HepG2 (cell line): ENCODE data around the gene PTK7. TPM values are rescaled to one million over a fixed set of nuclear protein-coding genes. Genes with fewer than 3 reads are reported as not detected.
A peak's percentile ranks its signal among the peaks of the same experiment; 100 is the strongest.

Experiments
- ATRX ChIP-seq: sonication (generic); formaldehyde crosslinking; IDR thresholded peaks from 2 replicates; pipeline ENCODE4 v1.4.0; 2020; ENCODE audit warnings: missing genetic modification reagents, borderline replicate concordance
- CBX5 ChIP-seq: sonication (generic); formaldehyde crosslinking; IDR thresholded peaks from 2 replicates; pipeline ENCODE4 v1.4.0; 2020; ENCODE audit warnings: missing genetic modification reagents, borderline replicate concordance
- CHD2 ChIP-seq: IDR thresholded peaks from 2 replicates; pipeline ENCODE4 v1.6.1; 2011; ENCODE audit warnings: low read depth, low read length, improper control_type of control experiment
- DBP ChIP-seq: sonication (generic); formaldehyde crosslinking; IDR thresholded peaks from 2 replicates; pipeline ENCODE4 v1.4.0; 2020; ENCODE audit warnings: missing genetic modification reagents; ENCODE audit errors: not compliant biosample characterization
- GABPA ChIP-seq, 2 experiments: IDR thresholded peaks; 2 replicates each; pipeline ENCODE4 v1.6.1; 2011 to 2016; ENCODE audit warnings: low read depth in 2 of 2, low read length in 1 of 2, missing biosample characterization in 1 of 2, missing genetic modification characterization in 1 of 2
- HNRNPK ChIP-seq: fragments of 200-400 bp; formaldehyde crosslinking; IDR thresholded peaks from 2 replicates; pipeline ENCODE4 v1.6.1; 2018; ENCODE audit warnings: low read length, low read depth, moderate library complexity, mild to moderate bottlenecking; ENCODE audit not compliant: poor library complexity, severe bottlenecking
- ISL2 ChIP-seq: sonication (generic); formaldehyde crosslinking; IDR thresholded peaks from 2 replicates; pipeline ENCODE4 v1.5.0; 2020; ENCODE audit warnings: missing genetic modification reagents
- MIXL1 ChIP-seq: IDR thresholded peaks from 2 replicates; pipeline ENCODE4 v1.6.1; 2016
- MXD4 ChIP-seq: IDR thresholded peaks from 2 replicates; pipeline ENCODE4 v1.6.1; 2016; ENCODE audit warnings: mild to moderate bottlenecking, missing biosample characterization, missing genetic modification reagents
- MYPOP ChIP-seq: sonication (generic); formaldehyde crosslinking; IDR thresholded peaks from 2 replicates; pipeline ENCODE4 v1.8.1; 2023; ENCODE audit warnings: mild to moderate bottlenecking, moderate library complexity, missing genetic modification reagents
- NFKB2 ChIP-seq: sonication (generic); formaldehyde crosslinking; IDR thresholded peaks from 2 replicates; pipeline ENCODE4 v1.4.0; 2020; ENCODE audit warnings: missing genetic modification reagents, borderline replicate concordance
- NFKBIZ ChIP-seq: IDR thresholded peaks from 2 replicates; pipeline ENCODE4 v1.6.1; 2018; ENCODE audit warnings: missing genetic modification reagents, missing compliant biosample characterization
- PATZ1 ChIP-seq: sonication (generic); formaldehyde crosslinking; IDR thresholded peaks from 2 replicates; pipeline ENCODE4 v1.4.0; 2020; ENCODE audit warnings: missing genetic modification reagents
- PHF8 ChIP-seq: sonication (generic); formaldehyde crosslinking; IDR thresholded peaks from 2 replicates; pipeline ENCODE4 v1.5.0; 2020; ENCODE audit warnings: missing genetic modification reagents
- SP4 ChIP-seq: sonication (generic); formaldehyde crosslinking; IDR thresholded peaks from 2 replicates; pipeline ENCODE4 v1.8.1; 2023; ENCODE audit warnings: mild to moderate bottlenecking, missing genetic modification reagents
- SRF ChIP-seq: IDR thresholded peaks from 2 replicates; pipeline ENCODE4 v1.6.1; 2011; ENCODE audit warnings: mild to moderate bottlenecking, low read depth, low read length, moderate library complexity
- THAP11 ChIP-seq: IDR thresholded peaks from 2 replicates; pipeline ENCODE4 v1.6.1; 2016; ENCODE audit warnings: missing biosample characterization, missing genetic modification reagents
- TIGD3 ChIP-seq: sonication (generic); formaldehyde crosslinking; IDR thresholded peaks from 2 replicates; pipeline ENCODE4 v1.5.1; 2020; ENCODE audit warnings: mild to moderate bottlenecking, missing genetic modification reagents, borderline replicate concordance
- ZNF232 ChIP-seq: sonication (generic); formaldehyde crosslinking; IDR thresholded peaks from 2 replicates; pipeline ENCODE4 v1.4.0; 2020; ENCODE audit warnings: missing genetic modification reagents, borderline replicate concordance
- ZNF24 ChIP-seq: fragments of 450-650 bp; IDR thresholded peaks from 2 replicates; pipeline ENCODE4 v1.6.1; 2017; ENCODE audit warnings: antibody characterized with exemption, mild to moderate bottlenecking
- ZNF607 ChIP-seq: sonication (generic); formaldehyde crosslinking; IDR thresholded peaks from 2 replicates; pipeline ENCODE4 v1.5.1; 2020; ENCODE audit warnings: missing genetic modification reagents, mild to moderate bottlenecking, borderline replicate concordance
- ZNF7 ChIP-seq: IDR thresholded peaks from 2 replicates; pipeline ENCODE4 v1.6.1; 2016; ENCODE audit warnings: missing biosample characterization, missing genetic modification reagents
- ZNF749 ChIP-seq: sonication (generic); formaldehyde crosslinking; IDR thresholded peaks from 2 replicates; pipeline ENCODE4 v1.8.0; 2022; ENCODE audit warnings: mild to moderate bottlenecking, missing genetic modification reagents, moderate library complexity, borderline replicate concordance
- ZNF878 ChIP-seq: sonication (generic); formaldehyde crosslinking; IDR thresholded peaks from 2 replicates; pipeline ENCODE4 v1.8.1; 2023; ENCODE audit warnings: mild to moderate bottlenecking, missing genetic modification reagents, moderate library complexity
- ZSCAN22 ChIP-seq: sonication (generic); formaldehyde crosslinking; IDR thresholded peaks from 2 replicates; pipeline ENCODE4 v1.4.0; 2020; ENCODE audit warnings: mild to moderate bottlenecking, missing genetic modification reagents
- polyA plus RNA-seq, 8 experiments: library from polyadenylated mRNA; depleted of rRNA in 3 of 8; stranded (reverse) in 7 of 8; unstranded in 1 of 8; fragments of >200 nt; fragmentation: Illumina TruSeq in 4 of 8; extraction: Trizol in 4 of 8; gene quantifications; 2 replicates each; pipeline versions ENCODE4 v1.2.1 to v1.2.3, GENCODE V29; 2011 to 2016; ENCODE audit warnings: low read depth in 4 of 8, missing spikeins in 1 of 8, mixed read lengths in 1 of 8; ENCODE audit not compliant: insufficient read depth in 1 of 8
- total RNA-seq, 5 experiments: library from RNA; depleted of rRNA; stranded (reverse); fragments of >200 nt; fragmentation: Illumina TruSeq; extraction: Trizol; gene quantifications; 2 replicates each; pipeline ENCODE4 v1.2.3, GENCODE V29; 2016; ENCODE audit warnings: low read depth in 1 of 5

The PTK7 gene
- total and polyA plus RNA-seq, 2 of the 13 experiments (the other 11 are each of a cell fraction or from before 2014, with no cell fraction given): 98.5 to 99.8 TPM

DNA sequence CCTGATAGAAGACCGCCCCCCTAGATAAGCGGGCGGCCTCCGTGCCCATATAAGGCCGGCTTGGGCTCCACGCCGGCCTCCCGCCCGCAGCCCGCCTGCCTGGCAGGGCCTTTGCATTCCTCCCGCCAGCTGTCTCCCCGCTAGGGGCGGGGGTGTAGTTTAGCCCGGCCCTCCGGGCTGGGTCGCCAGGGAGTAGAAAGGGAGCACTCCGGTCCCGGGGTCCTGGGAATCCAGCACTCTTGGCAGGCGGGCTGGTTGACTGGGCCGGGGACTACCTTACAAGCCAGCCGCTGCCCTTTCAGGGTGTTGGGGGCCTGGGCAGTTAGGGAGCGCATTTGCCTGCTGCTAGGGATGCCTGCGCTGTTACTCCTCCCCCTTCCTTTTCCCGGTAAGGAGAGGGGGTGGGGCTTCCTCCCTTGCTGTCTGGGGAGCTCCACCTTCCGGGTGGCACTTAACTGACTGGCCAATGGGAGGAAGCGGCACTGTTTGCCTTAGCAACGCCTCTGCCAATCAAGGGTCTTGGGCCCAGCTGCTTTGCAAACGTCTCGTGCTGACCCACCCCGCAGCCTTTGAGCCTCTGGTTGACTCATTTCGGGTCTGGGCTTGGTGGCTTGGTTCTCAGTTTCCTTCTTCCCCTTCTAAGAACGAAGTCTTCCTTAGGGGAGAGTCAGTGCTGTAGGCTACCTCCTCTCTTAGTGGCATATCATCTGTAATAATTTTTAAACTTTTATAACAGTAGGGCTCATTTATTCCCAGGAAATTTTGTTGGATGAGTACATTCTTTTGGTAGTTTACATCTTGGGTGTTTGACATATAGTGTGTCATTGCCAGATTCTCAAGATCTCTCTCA lies 98.4 kb downstream of the PTK7 start (continued):
- TF ChIP-seq NFKBIZ: peak; percentile 40; the same call in 1 of the 2 replicates
- TF ChIP-seq CHD2: peak; percentile 53; the same call in 1 of the 2 replicates
- TF ChIP-seq MIXL1 (CRISPR knock-in tag): no peak
- peak; percentile 87; the same call in 1 of the 2 replicates for TF ChIP-seq ZNF607 (CRISPR knock-in tag)
- peak; percentile 59; the same call in 1 of the 2 replicates for TF ChIP-seq TIGD3
- TF ChIP-seq GABPA (IDR thresholded peaks at IDR 0.05; ENCODE audit: low read depth, low read length): no peak
- peak; percentile 81 for TF ChIP-seq GABPA (CRISPR knock-in tag; IDR thresholded peaks at IDR 0.05; ENCODE audit: low read depth)
- no peak for TF ChIP-seq ZNF878 (CRISPR knock-in tag)
- 0 out of 2 replicates have a peak, but pooled peaks have one; percentile 21 for TF ChIP-seq NFKB2 (CRISPR knock-in tag)
- TF ChIP-seq MYPOP (CRISPR knock-in tag): peak; percentile 32; the same call in 1 of the 2 replicates
- TF ChIP-seq ATRX (CRISPR knock-in tag): 0 out of 2 replicates have a peak, but pooled peaks have one; percentile 57
- TF ChIP-seq ZNF232 (CRISPR knock-in tag): peak; percentile 36; the same call in 1 of the 2 replicates
- peak; percentile 93 for TF ChIP-seq PATZ1 (CRISPR knock-in tag)
- no peak for TF ChIP-seq DBP
- no peak for TF ChIP-seq ZNF7 (CRISPR knock-in tag)
- no peak for TF ChIP-seq ZNF24
- TF ChIP-seq ZSCAN22 (CRISPR knock-in tag): 0 out of 2 replicates have a peak, but pooled peaks have one; percentile 45
- TF ChIP-seq MXD4 (CRISPR knock-in tag): no peak; the same call in 1 of the 2 replicates
- peak; percentile 59 for TF ChIP-seq PHF8 (CRISPR knock-in tag)
- peak; percentile 58 for TF ChIP-seq HNRNPK
- TF ChIP-seq SRF: peak; percentile 99
- peak; percentile 66; the same call in 1 of the 2 replicates for TF ChIP-seq THAP11 (CRISPR knock-in tag)
- TF ChIP-seq ZNF749: peak; percentile 71; the same call in 1 of the 2 replicates
- TF ChIP-seq SP4 (CRISPR knock-in tag): peak; percentile 85
- TF ChIP-seq ISL2 (CRISPR knock-in tag): no peak
- TF ChIP-seq CBX5 (CRISPR knock-in tag): peak; percentile 70; the same call in 1 of the 2 replicates
